ENCODE results near the gene PPP2R2B.

DNA sequence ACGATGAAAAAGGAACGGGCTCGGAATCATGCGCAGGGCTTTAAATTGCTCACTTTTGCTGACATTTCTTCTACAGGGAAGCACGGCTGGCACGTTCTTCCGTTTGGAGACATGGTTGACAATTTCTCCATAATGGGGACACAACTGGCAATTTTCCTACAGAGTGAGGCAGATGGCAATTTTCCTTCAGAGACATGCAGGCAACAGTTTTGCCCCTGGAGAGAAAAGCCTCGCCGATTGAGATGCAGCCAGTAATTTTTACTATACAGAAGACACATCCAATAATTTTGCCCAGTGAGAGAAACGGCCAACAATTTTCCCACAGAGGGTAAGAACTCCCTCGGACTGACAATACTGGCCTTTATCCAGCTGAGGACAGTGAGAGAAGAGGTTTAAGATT is 271.7 kb downstream of the PPP2R2B start:
- TF ChIP-seq NFRKB (IDR thresholded peaks at IDR 0.05) = no peak
- TF ChIP-seq L3MBTL2 (conservative IDR thresholded peaks at IDR 0.05) = no peak
- TF ChIP-seq HDGF (IDR thresholded peaks at IDR 0.05; ENCODE audit: borderline replicate concordance) = no peak
- no peak for TF ChIP-seq FOXK2 (IDR thresholded peaks at IDR 0.05)
